ENCODE results near the gene ATF5. TPM values are rescaled to one million over a fixed set of nuclear protein-coding genes. Genes with fewer than 3 reads are reported as not detected.

The ATF5 gene
- total RNA-seq, 2 experiments from 2014 or later, result 265 to 527 TPM

DNA sequence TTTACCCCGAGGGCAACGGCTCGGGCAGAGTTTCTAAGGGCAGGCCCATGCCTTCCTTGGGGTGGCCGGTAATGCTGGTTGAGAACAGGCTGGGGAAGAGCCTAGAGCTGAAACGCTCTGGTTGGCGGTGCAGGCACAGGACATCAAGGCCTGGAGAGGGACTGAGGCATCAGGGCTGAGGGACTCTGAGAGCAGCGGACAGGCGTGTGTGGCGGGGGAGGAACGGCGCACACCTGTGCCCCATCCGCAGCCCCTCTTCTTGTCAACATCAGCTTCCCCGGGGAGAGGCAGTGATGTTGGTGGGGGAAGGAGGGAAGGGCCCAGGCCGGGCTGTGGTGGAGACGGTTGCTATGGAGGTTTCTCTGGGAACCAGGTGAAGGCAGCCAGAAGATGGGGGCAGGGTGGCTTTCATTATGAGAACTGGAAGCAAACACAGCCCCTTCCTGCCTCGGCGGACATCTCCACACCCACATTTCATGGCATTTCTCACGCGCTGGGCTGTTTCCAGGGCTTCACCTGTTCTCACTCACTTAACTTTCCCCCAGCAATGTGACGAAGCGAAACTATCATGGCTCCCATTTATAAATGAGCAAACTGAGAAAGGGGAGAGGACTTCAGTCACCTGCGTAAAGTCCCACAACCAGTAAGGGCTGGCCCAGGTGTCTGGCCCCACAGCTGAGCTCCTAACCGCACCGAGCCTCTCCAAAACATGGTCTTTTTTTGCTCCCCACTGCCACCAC lies 8.2 kb upstream of the ATF5 start:
- ChIA-PET POLR2A (interaction anchor here (0.6 kb wide), 1 partner anchor 17 kb away, joined by 5 read pairs; no protein-coding TSS in a partner anchor), CTCF (ENCODE audit: unreplicated experiment) (no interaction called here)
- Histone ChIP-seq H3K9me3 (ENCODE audit: low read length) (no peaks in the 10 kb centered on the region), H2AFZ (ENCODE audit: low read length) (no peak overlapping the region), H3K9me2 (ENCODE audit: insufficient read depth, low read length) (no peaks in the 10 kb centered on the region), H4K20me1 (ENCODE audit: insufficient read depth, low read length) (no peaks in the 10 kb centered on the region), H3K36me3 (ENCODE audit: insufficient read depth, low read length) (peaks cover 95% of the 10 kb centered on the region), H3K4me2 (ENCODE audit: low read length) (no peak overlapping the region), H3K4me3 (ENCODE audit: low read depth, low read length, poor library complexity, severe bottlenecking) (no peak overlapping the region), H3K79me2 (ENCODE audit: insufficient read depth, low read depth, low read length) (peaks cover 92% of the 10 kb centered on the region), H3K27ac (ENCODE audit: low read depth, low read length, poor library complexity, severe bottlenecking) (no peak overlapping the region), H3K4me1 (ENCODE audit: insufficient read depth, low read length, poor library complexity, severe bottlenecking) (peaks cover 36% of the 10 kb centered on the region)
- TF ChIP-seq, protein P1, sequence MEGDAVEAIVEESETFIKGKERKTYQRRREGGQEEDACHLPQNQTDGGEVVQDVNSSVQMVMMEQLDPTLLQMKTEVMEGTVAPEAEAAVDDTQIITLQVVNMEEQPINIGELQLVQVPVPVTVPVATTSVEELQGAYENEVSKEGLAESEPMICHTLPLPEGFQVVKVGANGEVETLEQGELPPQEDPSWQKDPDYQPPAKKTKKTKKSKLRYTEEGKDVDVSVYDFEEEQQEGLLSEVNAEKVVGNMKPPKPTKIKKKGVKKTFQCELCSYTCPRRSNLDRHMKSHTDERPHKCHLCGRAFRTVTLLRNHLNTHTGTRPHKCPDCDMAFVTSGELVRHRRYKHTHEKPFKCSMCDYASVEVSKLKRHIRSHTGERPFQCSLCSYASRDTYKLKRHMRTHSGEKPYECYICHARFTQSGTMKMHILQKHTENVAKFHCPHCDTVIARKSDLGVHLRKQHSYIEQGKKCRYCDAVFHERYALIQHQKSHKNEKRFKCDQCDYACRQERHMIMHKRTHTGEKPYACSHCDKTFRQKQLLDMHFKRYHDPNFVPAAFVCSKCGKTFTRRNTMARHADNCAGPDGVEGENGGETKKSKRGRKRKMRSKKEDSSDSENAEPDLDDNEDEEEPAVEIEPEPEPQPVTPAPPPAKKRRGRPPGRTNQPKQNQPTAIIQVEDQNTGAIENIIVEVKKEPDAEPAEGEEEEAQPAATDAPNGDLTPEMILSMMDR (conservative IDR thresholded peaks at IDR 0.05; ENCODE audit: low read length), result no peak
- no peak for TF ChIP-seq EZH2phosphoT487 (IDR thresholded peaks at IDR 0.05; ENCODE audit: borderline replicate concordance, low read depth, low read length)
- intact Hi-C loops (cut with micrococcal nuclease; ENCODE audit: unreplicated experiment), result no loop called here
- no TSS peak for BruUV-seq (replicated peaks)
- no peak for DNase-seq (ENCODE audit: low spot score)

DNA sequence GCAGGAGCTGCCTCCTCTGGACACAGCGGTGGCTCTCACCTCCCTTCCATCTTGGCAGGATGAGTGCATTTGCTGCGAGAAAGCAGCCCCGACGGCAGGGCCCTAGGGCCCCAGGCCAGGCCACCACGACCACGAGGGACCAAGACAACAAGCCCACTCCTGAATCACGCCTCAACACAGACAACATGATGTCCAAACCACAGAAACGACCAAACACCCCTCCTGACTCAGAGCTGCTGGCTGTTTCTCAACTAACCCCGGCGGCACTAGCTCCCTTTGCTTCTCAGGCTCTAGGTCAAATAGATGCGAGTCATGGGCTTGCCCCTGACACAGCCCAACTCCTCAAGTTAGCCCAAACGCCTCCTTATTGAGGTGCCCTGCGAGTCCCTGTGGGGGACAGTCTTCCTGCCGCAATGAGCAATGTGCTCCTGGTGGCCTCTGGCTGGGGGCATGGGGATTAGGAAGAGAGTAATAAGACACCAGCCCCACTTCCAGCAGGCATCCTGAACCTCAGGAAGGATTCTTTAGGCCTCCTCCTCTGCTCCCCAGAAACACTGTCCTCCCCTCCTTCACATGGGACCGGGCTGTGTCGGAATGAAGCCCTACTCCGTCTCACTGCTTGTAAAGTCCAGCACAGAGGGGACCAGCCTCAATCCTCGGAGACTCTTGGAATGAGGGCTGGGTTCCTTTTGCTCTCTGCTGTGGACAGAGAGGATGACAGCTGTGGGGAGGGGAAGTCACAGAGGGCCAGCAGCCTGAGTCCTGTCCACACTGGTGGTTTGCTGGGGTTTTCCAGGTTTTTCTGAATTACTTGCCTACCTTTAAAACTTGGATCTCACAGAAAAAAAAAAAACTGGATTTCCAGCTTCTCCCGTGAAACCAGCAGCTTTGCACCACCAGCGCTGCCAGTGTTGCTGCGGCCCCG lies 6.9 kb upstream of the ATF5 start:
- Histone ChIP-seq H3K9me2 (ENCODE audit: insufficient read depth, low read length) (no peaks in the 10 kb centered on the region), H3K4me2 (ENCODE audit: low read length) (peak overlapping the region; percentile 82; the same call in 1 of the 2 replicates), H3K4me1 (ENCODE audit: insufficient read depth, low read length, poor library complexity, severe bottlenecking) (peaks cover 49% of the 10 kb centered on the region), H4K20me1 (ENCODE audit: insufficient read depth, low read length) (no peaks in the 10 kb centered on the region), H3K79me2 (ENCODE audit: insufficient read depth, low read depth, low read length) (peaks cover 97% of the 10 kb centered on the region), H3K36me3 (ENCODE audit: insufficient read depth, low read length) (peaks cover 96% of the 10 kb centered on the region), H3K9me3 (ENCODE audit: low read length) (no peaks in the 10 kb centered on the region), H3K4me3 (ENCODE audit: low read depth, low read length, poor library complexity, severe bottlenecking) (no peak overlapping the region), H3K27ac (ENCODE audit: low read depth, low read length, poor library complexity, severe bottlenecking) (peak overlapping the region; percentile 85), H2AFZ (ENCODE audit: low read length) (no peak overlapping the region)
- BruUV-seq (replicated peaks), result no TSS peak
- no peak for DNase-seq (ENCODE audit: low spot score)
- POLR2A ChIA-PET, result no interaction called here
- TF ChIP-seq, protein P1 (conservative IDR thresholded peaks at IDR 0.05; ENCODE audit: low read length), result no peak
- TF ChIP-seq EZH2phosphoT487 (IDR thresholded peaks at IDR 0.05; ENCODE audit: borderline replicate concordance, low read depth, low read length), result no peak
- CTCF ChIA-PET (ENCODE audit: unreplicated experiment), result no interaction called here
- intact Hi-C loops (cut with micrococcal nuclease; ENCODE audit: unreplicated experiment), result no loop called here
